Stimulated activated CD8-positive, alpha-beta memory T cell treated with anti-CD3 and anti-CD28 coated beads, Interleukin-4, amount 100 ng/mL, for 4 hours (primary cell): ENCODE measurements around the gene ING3.

Experiments
- DNase-seq, 2 donors: peaks; one replicate each; pipeline ENCODE4 v3.0.0-alpha.2; 2020; ENCODE audit warnings: low read depth in 2 of 2, low spot score in 1 of 2

Gene ING3

GRCh38 chr7:121023683-121024511 is 73.3 kb downstream of the ING3 start:
- no peak for DNase-seq

GRCh38 chr7:121024611-121025010 is 74.0 kb downstream of the ING3 start:
- no peak for DNase-seq

- DNase-seq, result no peak
These were observed 75.6 kb downstream of the ING3 start for GRCh38 chr7:121026159-121026558.

- DNase-seq, result no peak
These were observed 76.1 kb downstream of the ING3 start for GRCh38 chr7:121026577-121027111.
